HCT116 (cell line): ENCODE measurements around the gene SDK1. TPM values are rescaled to one million over a fixed set of nuclear protein-coding genes. Genes with fewer than 3 reads are reported as not detected.

Experiments used
- ATAC-seq: fragments of 200-7000 bp; cut with Tn5 transposase; 2 replicates; pipeline ENCODE4 v1.9.1; 2020; ENCODE audit warnings: mild to moderate bottlenecking, moderate library complexity
- BruUV-seq: library from RNA; stranded (reverse); fragments of 400-500 nt; replicated peaks from 2 replicates; lab custom pipeline; 2021; lab: Mats Ljungman, UMichigan
- CTCF ChIA-PET: fragments of 300-600 bp; sonication (Branson Sonifier 250); formaldehyde crosslinking; loops from one replicate; lab custom pipeline; 2021; ENCODE audit warnings: antibody characterized with exemption; lab: Charles Lee
- POLR2A ChIA-PET: fragments of 300-600, 350-600 bp; sonication (Branson Sonifier 250); formaldehyde crosslinking; loops from one replicate; lab custom pipeline; 2021; ENCODE audit warnings: antibody characterized with exemption; lab: Charles Lee
- RAD21 ChIA-PET, 2 experiments: fragments of 300-600 bp; sonication (Branson Sonifier 250); formaldehyde crosslinking; loops; one replicate each; lab custom pipeline; 2023; ENCODE audit warnings: low total read pairs in 2 of 2; ENCODE audit not compliant: uncharacterized antibody in 2 of 2, unreplicated experiment in 2 of 2, low non-redundant PET in 1 of 2; lab: Charles Lee
- DNase-seq: peaks from one replicate; pipeline ENCODE4 v3.0.0-alpha.2; 2010; ENCODE audit warnings: low read depth, low spot score
- H2AFZ ChIP-seq: fragments of 200-600 bp; shearing (Covaris generic), sonication (generic); 2 replicates; pipeline ENCODE4 v1.6.1; 2017; ENCODE audit warnings: low read depth, mixed run types, mixed read lengths, antibody characterized with exemption, low read length; ENCODE audit not compliant: poor library complexity, severe bottlenecking
- H3K27ac ChIP-seq: 2 replicates; pipeline ENCODE4 v1.5.1; 2012; ENCODE audit warnings: low read depth, low read length
- H3K27me3 ChIP-seq: fragments of 200-600 bp; sonication (generic); 2 replicates; pipeline ENCODE4 v1.6.1; 2016; ENCODE audit warnings: mixed run types, low read length, mixed read lengths; ENCODE audit not compliant: insufficient read depth
- H3K36me3 ChIP-seq, 2 experiments: fragments of 200-500 bp in 1 of 2; fragments of 200-600 bp in 1 of 2; sonication (Bioruptor generic) in 1 of 2; sonication (generic) in 1 of 2; 2 replicates each; pipeline versions ENCODE4 v1.5.1 to v1.6.1; 2014 to 2016; ENCODE audit warnings: low read length in 2 of 2, inconsistent platforms in 1 of 2, mixed read lengths in 1 of 2, mixed run types in 1 of 2; ENCODE audit not compliant: insufficient read depth in 2 of 2, control insufficient read depth in 1 of 2
- H3K4me1 ChIP-seq, 2 experiments: fragments of 200-600 bp in 1 of 2; sonication (generic) in 1 of 2; 2 replicates each; pipeline versions ENCODE4 v1.5.1 to v1.6.1; 2012 to 2017; ENCODE audit warnings: low read length in 2 of 2, inconsistent platforms in 1 of 2, mild to moderate bottlenecking in 1 of 2, mixed read lengths in 1 of 2, mixed run types in 1 of 2, moderate library complexity in 1 of 2; ENCODE audit not compliant: insufficient read depth in 2 of 2, control insufficient read depth in 1 of 2
- H3K4me2 ChIP-seq: fragments of 200-600 bp; sonication (generic); 2 replicates; pipeline ENCODE4 v1.6.1; 2017; ENCODE audit warnings: mixed run types, low read length, mixed read lengths
- H3K4me3 ChIP-seq, 2 experiments: fragments of 200-600 bp in 1 of 2; sonication (generic) in 1 of 2; replicated peaks in 1 of 2; 2 replicates each; pipeline ENCODE4 v1.5.1; 2011 to 2016; ENCODE audit warnings: low read length in 2 of 2, control low read depth in 1 of 2, low read depth in 1 of 2, mild to moderate bottlenecking in 1 of 2, mixed read lengths in 1 of 2, mixed run types in 1 of 2
- H3K79me2 ChIP-seq: fragments of 200-600 bp; sonication (generic); 2 replicates; pipeline ENCODE4 v1.6.1; 2017; ENCODE audit warnings: mild to moderate bottlenecking, mixed run types, low read length, moderate library complexity, mixed read lengths; ENCODE audit not compliant: insufficient read depth
- H3K9ac ChIP-seq: fragments of 200-600 bp; sonication (generic); 2 replicates; pipeline ENCODE4 v1.6.1; 2016; ENCODE audit warnings: low read length, mixed read lengths
- H3K9me2 ChIP-seq: fragments of 200-600 bp; sonication (generic), shearing (Covaris generic); 2 replicates; pipeline ENCODE4 v1.6.1; 2017; ENCODE audit warnings: mixed run types, mild to moderate bottlenecking, moderate library complexity; ENCODE audit not compliant: insufficient read depth
- H3K9me3 ChIP-seq, 2 experiments: fragments of 200-500 bp in 1 of 2; fragments of 200-600 bp in 1 of 2; sonication (Bioruptor generic) in 1 of 2; sonication (generic) in 1 of 2; 2 replicates each; pipeline ENCODE4 v1.6.1; 2014 to 2017; ENCODE audit warnings: low read length in 2 of 2, mixed read lengths in 2 of 2, inconsistent platforms in 1 of 2, low read depth in 1 of 2, mild to moderate bottlenecking in 1 of 2, mixed run types in 1 of 2, moderate library complexity in 1 of 2; ENCODE audit not compliant: control insufficient read depth in 1 of 2, insufficient read depth in 1 of 2
- H4K20me1 ChIP-seq: fragments of 200-600 bp; sonication (generic), shearing (Covaris generic); 2 replicates; pipeline ENCODE4 v1.6.1; 2017; ENCODE audit warnings: mixed run types, mild to moderate bottlenecking, moderate library complexity; ENCODE audit not compliant: insufficient read depth
- CEBPB ChIP-seq: IDR thresholded peaks from 2 replicates; pipeline ENCODE4 v1.6.1; 2012; ENCODE audit warnings: low read depth
- EGR1 ChIP-seq: IDR thresholded peaks from 2 replicates; pipeline ENCODE4 v1.6.1; 2012; ENCODE audit warnings: low read depth
- ELF1 ChIP-seq: IDR thresholded peaks from 2 replicates; pipeline ENCODE4 v1.6.1; 2012; ENCODE audit warnings: low read depth, borderline replicate concordance
- EZH2 ChIP-seq: fragments of 200-600 bp; sonication (generic); IDR thresholded peaks from 2 replicates; pipeline ENCODE4 v1.6.1; 2017; ENCODE audit warnings: antibody characterized with exemption, mixed run types
- EZH2phosphoT487 ChIP-seq: fragments of 200-600 bp; IDR thresholded peaks from 2 replicates; pipeline ENCODE4 v1.6.1; 2018; ENCODE audit warnings: antibody characterized with exemption, borderline replicate concordance
- FOSL1 ChIP-seq: IDR thresholded peaks from 2 replicates; pipeline ENCODE4 v1.6.1; 2012; ENCODE audit warnings: low read depth
- POLR2A ChIP-seq: IDR thresholded peaks from 2 replicates; pipeline ENCODE4 v1.7.0; 2011; ENCODE audit warnings: borderline replicate concordance; ENCODE audit not compliant: insufficient read depth, insufficient read length; ENCODE audit errors: extremely low read depth
- POLR2AphosphoS5 ChIP-seq: IDR thresholded peaks from 2 replicates; pipeline ENCODE4 v1.6.1; 2011; ENCODE audit warnings: mild to moderate bottlenecking, low read depth, low read length, moderate library complexity
- SIN3A ChIP-seq: IDR thresholded peaks from 2 replicates; pipeline ENCODE4 v1.6.1; 2012; ENCODE audit warnings: low read depth
- SP1 ChIP-seq: IDR thresholded peaks from 2 replicates; pipeline ENCODE4 v1.6.1; 2012; ENCODE audit warnings: low read depth
- YY1 ChIP-seq: IDR thresholded peaks from 2 replicates; pipeline ENCODE4 v1.6.1; 2011; ENCODE audit warnings: low read length, low read depth, moderate library complexity, mild to moderate bottlenecking; ENCODE audit not compliant: insufficient replicate concordance; ENCODE audit errors: extremely low read depth
- ZFX ChIP-seq: fragments of 450-650 bp; IDR thresholded peaks from 2 replicates; pipeline ENCODE4 v1.6.1; 2017
- ZNF274 ChIP-seq: fragments of 200-500 bp; sonication (Bioruptor generic); IDR thresholded peaks from 2 replicates; pipeline ENCODE4 v1.6.1; 2014; ENCODE audit warnings: mild to moderate bottlenecking, low read depth, low read length, inconsistent platforms
- intact Hi-C: fragments of 100-400 bp; cut with micrococcal nuclease; formaldehyde crosslinking; loops from 2 replicates; pipeline ENCODE4 v1.10.0; 2022
- total RNA-seq: library from RNA; stranded (reverse); gene quantifications from one replicate; pipeline ENCODE4 v1.2.1, GENCODE V29; 2021; ENCODE audit not compliant: unreplicated experiment
- TF ChIP-seq, protein P1 (sequence below): IDR thresholded peaks from 2 replicates; pipeline ENCODE4 v1.6.1; 2012
- TF ChIP-seq, protein P2 (sequence below): IDR thresholded peaks from 2 replicates; pipeline ENCODE4 v1.6.1; 2012
- TF ChIP-seq, protein P3 (sequence below), 3 experiments: fragments of 200-600 bp in 1 of 3; sonication (generic) in 1 of 3; IDR thresholded peaks in 2 of 3; conservative IDR thresholded peaks in 1 of 3; 2 replicates each; pipeline ENCODE4 v1.5.1; 2012 to 2017; ENCODE audit warnings: low read depth in 2 of 3, low read length in 2 of 3, antibody characterized with exemption in 1 of 3, borderline replicate concordance in 1 of 3, control low read depth in 1 of 3, mild to moderate bottlenecking in 1 of 3, mixed read lengths in 1 of 3, mixed run types in 1 of 3, moderate library complexity in 1 of 3; ENCODE audit not compliant: insufficient read depth in 1 of 3
- TF ChIP-seq, protein P4 (sequence below): IDR thresholded peaks from 2 replicates; pipeline ENCODE4 v1.6.1; 2012; ENCODE audit warnings: low read depth

The SDK1 gene
- total RNA-seq, 1 experiment from 2014 or later, result 0.05 TPM

DNA sequence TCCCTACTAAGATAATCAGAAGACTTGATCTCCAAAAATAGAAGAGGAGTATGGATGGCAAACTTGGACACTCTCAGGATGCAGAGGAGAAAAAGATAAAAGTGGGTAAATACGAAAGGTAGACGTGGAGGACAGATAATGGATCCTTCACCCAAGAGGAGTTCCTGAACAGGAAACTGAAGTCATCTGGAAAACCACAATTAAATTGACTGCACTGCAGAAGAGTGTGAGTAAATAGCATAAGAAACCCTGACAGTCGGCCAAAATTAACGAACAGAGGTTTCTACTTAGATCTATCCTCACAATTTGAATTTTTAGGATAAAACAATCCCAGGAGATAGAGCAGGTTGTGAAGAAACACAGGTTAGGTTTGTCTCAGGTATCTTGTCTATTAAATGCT lies 70.5 kb downstream of the SDK1 start:
- intact Hi-C loops, result no loop called here
- H3K36me3 ChIP-seq, result no peaks in the 10 kb centered on the region
- CTCF ChIA-PET, result no interaction called here
- peaks cover 93% of the 10 kb centered on the region for H3K27me3 ChIP-seq
- no peaks in the 10 kb centered on the region for H3K9me2 ChIP-seq
- no peak for DNase-seq
- no peaks in the 10 kb centered on the region for H3K4me1 ChIP-seq
- no peak for ATAC-seq
- H3K4me2 ChIP-seq, result no peak overlapping the region
- H3K9ac ChIP-seq, result no peak overlapping the region
- POLR2A ChIA-PET, result no interaction called here
- H3K79me2 ChIP-seq, result no peaks in the 10 kb centered on the region
- TF ChIP-seq SIN3A (no peak), CEBPB (no peak), YY1 (no peak), ZFX (no peak), SP1 (no peak), EGR1 (no peak), ZNF274 (no peak), POLR2A (no peak), FOSL1 (no peak), EZH2phosphoT487 (no peak), POLR2AphosphoS5 (no peak), ELF1 (no peak), EZH2 (no peak)
- TF ChIP-seq, protein P1, sequence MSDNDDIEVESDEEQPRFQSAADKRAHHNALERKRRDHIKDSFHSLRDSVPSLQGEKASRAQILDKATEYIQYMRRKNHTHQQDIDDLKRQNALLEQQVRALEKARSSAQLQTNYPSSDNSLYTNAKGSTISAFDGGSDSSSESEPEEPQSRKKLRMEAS, result no peak
- TF ChIP-seq, protein P2, sequence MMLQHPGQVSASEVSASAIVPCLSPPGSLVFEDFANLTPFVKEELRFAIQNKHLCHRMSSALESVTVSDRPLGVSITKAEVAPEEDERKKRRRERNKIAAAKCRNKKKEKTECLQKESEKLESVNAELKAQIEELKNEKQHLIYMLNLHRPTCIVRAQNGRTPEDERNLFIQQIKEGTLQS, result no peak
- TF ChIP-seq, protein P3, sequence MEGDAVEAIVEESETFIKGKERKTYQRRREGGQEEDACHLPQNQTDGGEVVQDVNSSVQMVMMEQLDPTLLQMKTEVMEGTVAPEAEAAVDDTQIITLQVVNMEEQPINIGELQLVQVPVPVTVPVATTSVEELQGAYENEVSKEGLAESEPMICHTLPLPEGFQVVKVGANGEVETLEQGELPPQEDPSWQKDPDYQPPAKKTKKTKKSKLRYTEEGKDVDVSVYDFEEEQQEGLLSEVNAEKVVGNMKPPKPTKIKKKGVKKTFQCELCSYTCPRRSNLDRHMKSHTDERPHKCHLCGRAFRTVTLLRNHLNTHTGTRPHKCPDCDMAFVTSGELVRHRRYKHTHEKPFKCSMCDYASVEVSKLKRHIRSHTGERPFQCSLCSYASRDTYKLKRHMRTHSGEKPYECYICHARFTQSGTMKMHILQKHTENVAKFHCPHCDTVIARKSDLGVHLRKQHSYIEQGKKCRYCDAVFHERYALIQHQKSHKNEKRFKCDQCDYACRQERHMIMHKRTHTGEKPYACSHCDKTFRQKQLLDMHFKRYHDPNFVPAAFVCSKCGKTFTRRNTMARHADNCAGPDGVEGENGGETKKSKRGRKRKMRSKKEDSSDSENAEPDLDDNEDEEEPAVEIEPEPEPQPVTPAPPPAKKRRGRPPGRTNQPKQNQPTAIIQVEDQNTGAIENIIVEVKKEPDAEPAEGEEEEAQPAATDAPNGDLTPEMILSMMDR (IDR thresholded peaks at IDR 0.05 in 2 of 3, conservative IDR thresholded peaks at IDR 0.05 in 1 of 3; ENCODE audit: borderline replicate concordance in 1 of 3, insufficient read depth in 1 of 3, low read depth in 2 of 3, low read length in 2 of 3), result no peak
- TF ChIP-seq, protein P4, sequence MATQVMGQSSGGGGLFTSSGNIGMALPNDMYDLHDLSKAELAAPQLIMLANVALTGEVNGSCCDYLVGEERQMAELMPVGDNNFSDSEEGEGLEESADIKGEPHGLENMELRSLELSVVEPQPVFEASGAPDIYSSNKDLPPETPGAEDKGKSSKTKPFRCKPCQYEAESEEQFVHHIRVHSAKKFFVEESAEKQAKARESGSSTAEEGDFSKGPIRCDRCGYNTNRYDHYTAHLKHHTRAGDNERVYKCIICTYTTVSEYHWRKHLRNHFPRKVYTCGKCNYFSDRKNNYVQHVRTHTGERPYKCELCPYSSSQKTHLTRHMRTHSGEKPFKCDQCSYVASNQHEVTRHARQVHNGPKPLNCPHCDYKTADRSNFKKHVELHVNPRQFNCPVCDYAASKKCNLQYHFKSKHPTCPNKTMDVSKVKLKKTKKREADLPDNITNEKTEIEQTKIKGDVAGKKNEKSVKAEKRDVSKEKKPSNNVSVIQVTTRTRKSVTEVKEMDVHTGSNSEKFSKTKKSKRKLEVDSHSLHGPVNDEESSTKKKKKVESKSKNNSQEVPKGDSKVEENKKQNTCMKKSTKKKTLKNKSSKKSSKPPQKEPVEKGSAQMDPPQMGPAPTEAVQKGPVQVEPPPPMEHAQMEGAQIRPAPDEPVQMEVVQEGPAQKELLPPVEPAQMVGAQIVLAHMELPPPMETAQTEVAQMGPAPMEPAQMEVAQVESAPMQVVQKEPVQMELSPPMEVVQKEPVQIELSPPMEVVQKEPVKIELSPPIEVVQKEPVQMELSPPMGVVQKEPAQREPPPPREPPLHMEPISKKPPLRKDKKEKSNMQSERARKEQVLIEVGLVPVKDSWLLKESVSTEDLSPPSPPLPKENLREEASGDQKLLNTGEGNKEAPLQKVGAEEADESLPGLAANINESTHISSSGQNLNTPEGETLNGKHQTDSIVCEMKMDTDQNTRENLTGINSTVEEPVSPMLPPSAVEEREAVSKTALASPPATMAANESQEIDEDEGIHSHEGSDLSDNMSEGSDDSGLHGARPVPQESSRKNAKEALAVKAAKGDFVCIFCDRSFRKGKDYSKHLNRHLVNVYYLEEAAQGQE, result no peak
- H3K9me3 ChIP-seq, result no peaks in the 10 kb centered on the region
- no peak overlapping the region for H3K4me3 ChIP-seq
- RAD21 ChIA-PET, result no interaction called here
- H3K27ac ChIP-seq, result no peak overlapping the region
- BruUV-seq, result no TSS peak
- H2AFZ ChIP-seq, result no peak overlapping the region
- no peaks in the 10 kb centered on the region; the same call in 1 of the 2 replicates for H4K20me1 ChIP-seq
